ENCODE results near the gene GALNT17. TPM values are rescaled to one million over a fixed set of nuclear protein-coding genes. Genes with fewer than 3 reads are reported as not detected.
"Not testable (repeated sequence)": the region's sequence is repeated elsewhere in the genome, so short reads cannot be mapped to it uniquely, and the experiment has no call there.

Gene GALNT17
- total RNA-seq, 1 donor from 2014 or later, result not detected

GRCh38 chr7:71553306-71553705 lies 421.4 kb downstream of the GALNT17 start:
- no peak for DNase-seq (ENCODE audit: low read depth, low spot score)

- no peak for DNase-seq (ENCODE audit: low read depth, low spot score)
Measured at GRCh38 chr7:71555758-71556157, 423.8 kb downstream of the GALNT17 start.

DNA sequence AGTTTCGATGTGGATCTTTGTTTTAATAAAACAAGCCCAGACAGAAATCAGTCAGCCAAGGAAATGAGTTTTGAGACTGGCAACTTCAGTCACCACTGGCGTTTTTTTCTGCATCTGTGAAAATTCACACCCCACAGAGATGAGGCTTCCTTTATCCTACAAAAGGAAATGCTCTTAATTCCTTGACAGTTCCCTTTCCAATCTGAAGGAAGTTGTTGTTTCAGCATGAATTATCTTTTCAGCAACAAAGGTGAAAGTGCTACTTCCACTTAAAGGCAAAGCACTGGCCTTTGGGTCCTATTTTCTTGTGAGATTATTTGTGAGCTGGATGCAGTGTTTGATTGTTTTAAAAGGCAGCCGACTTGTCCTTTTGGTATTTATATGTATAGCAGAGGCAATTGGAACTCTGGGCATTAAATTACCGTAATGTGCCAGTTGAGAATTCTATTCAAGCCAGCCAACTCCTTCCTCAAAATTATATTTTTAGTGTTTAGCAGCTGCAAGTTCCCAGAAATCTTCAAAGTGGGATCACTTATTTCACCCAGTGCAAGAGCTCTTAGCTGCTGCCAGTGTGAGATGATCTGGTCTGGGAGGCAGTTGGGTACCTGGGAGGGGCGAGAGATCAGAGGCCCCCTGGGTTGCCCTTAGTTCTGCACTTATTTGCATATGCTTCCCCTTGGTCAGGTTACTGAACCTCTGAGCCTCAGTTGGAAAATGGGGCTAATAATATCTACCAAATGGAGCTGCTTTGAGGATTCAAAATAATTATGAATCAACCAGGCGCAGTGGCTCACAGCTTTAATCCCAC lies 427.1 kb downstream of the GALNT17 start:
- no peak for DNase-seq (ENCODE audit: low read depth, low spot score)

DNA sequence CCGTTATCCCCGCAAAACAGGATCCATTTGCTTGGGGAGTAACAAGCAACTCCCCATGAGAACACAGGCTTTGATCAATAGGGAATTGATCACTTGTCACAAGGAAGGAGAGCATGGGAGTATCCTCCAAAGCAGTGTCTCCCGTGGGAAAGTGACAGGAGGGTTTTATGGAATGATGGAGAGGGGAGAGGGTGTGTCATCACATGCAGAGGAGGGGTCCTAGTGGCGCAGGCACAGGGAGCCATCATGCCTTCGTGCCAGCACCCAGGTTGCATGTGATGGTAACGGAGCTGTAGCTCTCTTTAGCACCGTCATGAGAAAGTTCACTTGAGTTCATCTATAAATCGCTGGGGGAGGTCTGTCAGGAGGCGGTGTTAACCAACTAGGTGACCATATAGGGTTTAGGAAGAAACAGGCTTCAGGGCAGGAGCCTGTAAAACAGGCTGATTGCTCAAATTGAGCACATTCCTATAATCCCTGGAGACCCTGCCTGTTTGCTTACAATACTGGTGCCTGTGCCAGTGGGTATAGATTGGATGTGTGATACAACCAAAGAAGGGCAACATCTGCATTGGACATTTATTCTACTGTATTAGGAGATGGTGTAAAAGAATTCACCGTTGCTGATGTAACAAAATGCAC lies 428.5 kb downstream of the GALNT17 start:
- no peak for DNase-seq (ENCODE audit: low read depth, low spot score)

- no peak for DNase-seq (ENCODE audit: low read depth, low spot score)
Measured at GRCh38 chr7:71563276-71563675, 431.3 kb downstream of the GALNT17 start.

DNA sequence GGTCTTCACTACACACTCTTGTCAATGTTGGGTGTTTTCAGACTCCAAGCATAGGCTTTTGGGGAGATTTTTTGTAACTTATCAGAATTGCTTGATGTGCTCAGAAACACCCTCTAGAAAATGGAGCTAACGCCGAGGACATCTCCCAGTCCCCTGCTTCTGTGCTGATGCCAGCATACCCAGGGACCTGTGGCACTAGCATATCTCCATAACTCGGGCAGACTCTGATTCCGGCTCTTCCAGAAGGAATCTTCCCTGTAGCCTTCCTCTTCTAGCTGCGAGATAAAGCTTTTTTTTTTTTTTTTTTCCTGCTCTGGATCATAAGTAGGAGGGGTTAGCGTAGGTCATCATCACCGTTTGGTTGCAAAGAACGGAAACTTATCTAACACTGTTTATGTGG lies 434.4 kb downstream of the GALNT17 start:
- DNase-seq (ENCODE audit: low read depth, low spot score), result no peak

DNA sequence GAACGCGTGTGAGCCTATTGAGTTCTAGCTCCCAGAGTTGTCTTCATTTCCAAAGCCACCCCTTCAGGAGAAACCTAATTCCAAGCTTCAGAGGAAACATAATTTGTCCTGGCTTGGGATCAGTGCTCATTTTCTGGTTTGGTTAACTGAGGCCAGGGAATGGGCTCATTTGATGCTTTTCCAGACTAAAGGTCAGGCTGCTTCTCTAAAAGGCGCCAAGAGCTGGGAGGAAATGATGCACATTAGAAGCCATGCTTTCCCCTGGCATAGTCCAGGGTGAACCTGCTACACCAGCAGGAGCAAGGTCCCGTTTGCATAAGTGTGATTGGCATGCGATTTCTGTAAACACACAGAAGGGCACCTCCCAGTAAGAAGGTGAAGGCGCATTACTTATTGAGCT lies 435.0 kb downstream of the GALNT17 start:
- no peak for DNase-seq (ENCODE audit: low read depth, low spot score)

GRCh38 chr7:71574153-71574860 lies 442.4 kb downstream of the GALNT17 start:
- no peak for DNase-seq (ENCODE audit: low read depth, low spot score)

DNA sequence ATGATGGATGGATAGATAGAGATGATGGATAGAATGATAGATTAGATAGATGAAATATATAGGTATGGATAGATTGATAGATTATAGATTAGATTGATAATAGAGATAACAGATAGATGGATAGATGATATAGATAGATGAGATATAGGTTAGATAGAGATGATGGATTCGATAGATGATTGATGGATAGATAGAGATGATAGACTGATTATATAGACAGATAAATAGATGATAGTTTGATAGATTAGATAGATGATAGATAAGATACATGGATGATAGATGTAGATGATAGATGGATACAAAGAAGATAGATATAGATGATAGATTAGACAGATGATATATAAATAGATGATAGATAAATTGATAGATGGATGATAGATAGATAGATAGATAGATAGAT lies 448.1 kb downstream of the GALNT17 start:
- no peak for DNase-seq (ENCODE audit: low read depth, low spot score)

GRCh38 chr7:71584256-71584655 lies 452.3 kb downstream of the GALNT17 start:
- no peak for DNase-seq (ENCODE audit: low read depth, low spot score)

DNA sequence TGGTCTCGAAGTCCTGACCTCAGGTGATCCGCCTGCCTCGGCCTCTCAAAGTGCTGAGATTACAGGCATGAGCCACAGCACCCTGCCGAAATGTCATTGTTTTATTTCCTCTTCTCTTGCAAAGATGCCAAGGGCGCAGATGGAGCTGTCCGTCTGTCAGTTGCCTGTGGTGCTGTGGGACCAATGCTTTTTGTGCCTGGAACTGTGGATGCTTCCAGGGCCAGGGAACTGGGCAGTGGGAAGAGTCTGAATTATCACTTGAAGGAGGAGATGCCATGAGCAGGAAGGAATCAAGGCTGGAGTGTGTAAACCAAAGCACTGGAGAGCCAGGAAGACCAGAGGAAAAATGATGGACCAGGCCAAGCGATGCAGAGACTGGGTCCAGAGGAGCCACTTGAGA lies 459.9 kb downstream of the GALNT17 start:
- DNase-seq (ENCODE audit: low read depth, low spot score), result no peak

DNA sequence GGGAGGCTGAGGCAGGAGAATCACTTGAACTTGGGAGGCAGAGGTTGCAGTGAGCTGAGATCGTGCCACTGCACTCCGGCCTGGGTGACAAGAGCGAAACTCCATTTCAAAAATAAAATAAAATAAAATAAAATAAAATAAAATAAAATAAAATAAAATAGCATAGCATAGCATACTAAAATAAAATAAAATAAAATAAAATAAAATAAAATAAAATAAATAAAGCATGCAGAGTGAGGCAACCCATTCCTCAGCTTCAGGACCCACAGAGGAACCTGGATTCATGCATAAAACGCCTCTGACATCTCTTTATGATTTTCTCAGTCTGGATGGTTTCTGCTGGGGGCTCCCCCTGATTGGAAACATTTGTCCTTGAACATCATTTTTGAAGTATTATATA lies 460.4 kb downstream of the GALNT17 start:
- DNase-seq (ENCODE audit: low read depth, low spot score), result not testable (repeated sequence)

DNA sequence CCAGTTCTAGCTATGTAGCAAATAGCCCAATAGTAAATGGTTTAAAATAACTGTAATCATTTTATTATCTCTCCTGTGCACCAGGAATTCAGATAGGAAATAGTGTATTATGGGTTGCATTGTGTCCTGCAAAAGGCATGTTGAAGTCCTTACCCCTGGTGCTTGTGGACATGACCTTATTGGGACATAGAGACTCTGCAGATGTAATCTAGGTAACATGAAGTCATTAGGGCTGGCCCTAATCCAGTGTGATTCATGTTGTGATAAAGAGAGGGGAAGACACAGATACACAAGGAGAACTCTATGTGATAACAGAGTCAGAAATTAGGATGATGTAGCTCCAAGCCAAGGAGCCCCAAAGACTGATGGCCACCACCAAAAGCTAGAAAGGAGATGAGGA lies 462.8 kb downstream of the GALNT17 start:
- DNase-seq (ENCODE audit: low read depth, low spot score), result no peak

DNA sequence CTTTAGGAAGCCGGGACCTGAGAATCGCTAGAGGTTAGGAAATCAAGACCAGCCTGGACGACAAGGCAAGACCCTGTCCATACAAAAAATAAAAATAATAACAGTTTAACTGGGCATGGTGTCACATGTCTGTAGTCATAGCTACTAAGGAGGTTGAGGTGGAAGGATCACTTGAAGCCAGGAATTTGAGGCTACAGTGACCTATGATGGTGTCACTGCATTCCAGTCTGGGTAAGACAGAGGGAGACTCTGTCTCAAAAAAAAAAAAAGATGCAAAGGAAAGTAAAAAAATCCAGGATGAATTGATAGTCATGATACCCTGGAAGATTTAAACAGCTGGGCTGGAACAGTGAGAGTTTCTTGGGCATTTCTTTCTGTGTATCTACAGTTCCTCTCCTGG lies 463.2 kb downstream of the GALNT17 start:
- no peak for DNase-seq (ENCODE audit: low read depth, low spot score)

GRCh38 chr7:71598553-71598952 lies 466.6 kb downstream of the GALNT17 start:
- no peak for DNase-seq (ENCODE audit: low read depth, low spot score)

GRCh38 chr7:71601851-71602250 lies 469.9 kb downstream of the GALNT17 start:
- no peak for DNase-seq (ENCODE audit: low read depth, low spot score)

- DNase-seq (ENCODE audit: low read depth, low spot score), result no peak
Measured at GRCh38 chr7:71604818-71605414, 473.0 kb downstream of the GALNT17 start.

- DNase-seq (ENCODE audit: low read depth, low spot score), result no peak
Measured at GRCh38 chr7:71611986-71612385, 480.0 kb downstream of the GALNT17 start.

GRCh38 chr7:71612911-71613310 lies 481.0 kb downstream of the GALNT17 start:
- DNase-seq (ENCODE audit: low read depth, low spot score), result no peak

GRCh38 chr7:71613313-71613712 lies 481.4 kb downstream of the GALNT17 start:
- no peak for DNase-seq (ENCODE audit: low read depth, low spot score)

GRCh38 chr7:71615017-71615416 lies 483.1 kb downstream of the GALNT17 start:
- no peak for DNase-seq (ENCODE audit: low read depth, low spot score)

GRCh38 chr7:71616217-71616616 lies 484.3 kb downstream of the GALNT17 start:
- no peak for DNase-seq (ENCODE audit: low read depth, low spot score)

All from pulmonary artery endothelial cell (primary cell).